ENCODE measurements around the gene RNU6-9.
A peak's percentile ranks its signal among the peaks of the same experiment; 100 is the strongest.

The RNU6-9 gene

GRCh38 chr19:919199-920050, 26.1 kb downstream of the RNU6-9 start:
- Histone ChIP-seq H3F3A (ENCODE audit: control insufficient read depth, insufficient read depth) (peaks cover 3% of the 10 kb centered on the region; the same call in 1 of the 2 replicates), H3K4me1 (ENCODE audit: control insufficient read depth, low read length) (peaks cover 35% of the 10 kb centered on the region), H3K4me2 (ENCODE audit: low read length) (peak overlapping the region; percentile 51), H3K36me3 (ENCODE audit: control insufficient read depth, low read length) (no peaks in the 10 kb centered on the region), H3K27ac (ENCODE audit: low read depth, low read length) (no peak overlapping the region), H3K79me2 (ENCODE audit: control insufficient read depth, low read length) (no peaks in the 10 kb centered on the region), H3K4me3 (ENCODE audit: low read length) (peak overlapping the region; percentile 30), H3K9me2 (replicated peaks; ENCODE audit: control insufficient read depth, low read length) (no peaks in the 10 kb centered on the region), H3K27me3 (ENCODE audit: control insufficient read depth, low read length) (peaks cover 69% of the 10 kb centered on the region), H3K9me3 (ENCODE audit: control insufficient read depth, insufficient read depth, low read length) (no peaks in the 10 kb centered on the region), H4K20me1 (ENCODE audit: control insufficient read depth, insufficient read depth, low read depth, low read length) (no peaks in the 10 kb centered on the region)
- no peak for TF ChIP-seq CTCF (IDR thresholded peaks at IDR 0.05; ENCODE audit: low read depth, low read length, poor library complexity, severe bottlenecking)
- peak; percentile 62; the same call in 1 of the 2 replicates for TF ChIP-seq EZH2phosphoT487 (IDR thresholded peaks at IDR 0.05; ENCODE audit: borderline replicate concordance, low read length)

- Histone ChIP-seq H4K20me1 (ENCODE audit: control insufficient read depth, insufficient read depth, low read depth, low read length) (no peaks in the 10 kb centered on the region), H3K27ac (ENCODE audit: low read depth, low read length) (no peak overlapping the region), H3K4me2 (ENCODE audit: low read length) (peak overlapping the region; percentile 51), H3K79me2 (ENCODE audit: control insufficient read depth, low read length) (no peaks in the 10 kb centered on the region), H3K36me3 (ENCODE audit: control insufficient read depth, low read length) (no peaks in the 10 kb centered on the region), H3K9me3 (ENCODE audit: control insufficient read depth, insufficient read depth, low read length) (no peaks in the 10 kb centered on the region), H3K9me2 (replicated peaks; ENCODE audit: control insufficient read depth, low read length) (no peaks in the 10 kb centered on the region), H3K27me3 (ENCODE audit: control insufficient read depth, low read length) (peaks cover 75% of the 10 kb centered on the region), H3K4me1 (ENCODE audit: control insufficient read depth, low read length) (peaks cover 43% of the 10 kb centered on the region), H3F3A (ENCODE audit: control insufficient read depth, insufficient read depth) (peaks cover 3% of the 10 kb centered on the region; the same call in 1 of the 2 replicates), H3K4me3 (ENCODE audit: low read length) (peak overlapping the region; percentile 30)
- TF ChIP-seq CTCF (IDR thresholded peaks at IDR 0.05; ENCODE audit: low read depth, low read length, poor library complexity, severe bottlenecking) (no peak), EZH2phosphoT487 (IDR thresholded peaks at IDR 0.05; ENCODE audit: borderline replicate concordance, low read length) (no peak)
Measured at GRCh38 chr19:920051-920864, 27.0 kb downstream of the RNU6-9 start.

GRCh38 chr19:924553-925086, 31.3 kb downstream of the RNU6-9 start:
- Histone ChIP-seq H3K4me2 (ENCODE audit: low read length) (peak overlapping the region; percentile 87), H3K9me3 (ENCODE audit: control insufficient read depth, insufficient read depth, low read length) (no peaks in the 10 kb centered on the region), H3K4me3 (ENCODE audit: low read length) (peak overlapping the region; percentile 76), H3K27ac (ENCODE audit: low read depth, low read length) (no peak overlapping the region), H4K20me1 (ENCODE audit: control insufficient read depth, insufficient read depth, low read depth, low read length) (peaks cover 8% of the 10 kb centered on the region; the same call in 1 of the 2 replicates), H3K4me1 (ENCODE audit: control insufficient read depth, low read length) (peaks cover 37% of the 10 kb centered on the region), H3K9me2 (replicated peaks; ENCODE audit: control insufficient read depth, low read length) (no peaks in the 10 kb centered on the region), H3F3A (ENCODE audit: control insufficient read depth, insufficient read depth) (peaks cover under 1% of the 10 kb centered on the region; the same call in 1 of the 2 replicates), H3K79me2 (ENCODE audit: control insufficient read depth, low read length) (no peaks in the 10 kb centered on the region), H3K36me3 (ENCODE audit: control insufficient read depth, low read length) (no peaks in the 10 kb centered on the region), H3K27me3 (ENCODE audit: control insufficient read depth, low read length) (peaks cover 53% of the 10 kb centered on the region)
- TF ChIP-seq EZH2phosphoT487 (IDR thresholded peaks at IDR 0.05; ENCODE audit: borderline replicate concordance, low read length) (no peak), CTCF (IDR thresholded peaks at IDR 0.05; ENCODE audit: low read depth, low read length, poor library complexity, severe bottlenecking) (no peak)

All from DOHH2 (cell line).